ENCODE data around the gene ELFN1.

ELFN1 gene

DNA sequence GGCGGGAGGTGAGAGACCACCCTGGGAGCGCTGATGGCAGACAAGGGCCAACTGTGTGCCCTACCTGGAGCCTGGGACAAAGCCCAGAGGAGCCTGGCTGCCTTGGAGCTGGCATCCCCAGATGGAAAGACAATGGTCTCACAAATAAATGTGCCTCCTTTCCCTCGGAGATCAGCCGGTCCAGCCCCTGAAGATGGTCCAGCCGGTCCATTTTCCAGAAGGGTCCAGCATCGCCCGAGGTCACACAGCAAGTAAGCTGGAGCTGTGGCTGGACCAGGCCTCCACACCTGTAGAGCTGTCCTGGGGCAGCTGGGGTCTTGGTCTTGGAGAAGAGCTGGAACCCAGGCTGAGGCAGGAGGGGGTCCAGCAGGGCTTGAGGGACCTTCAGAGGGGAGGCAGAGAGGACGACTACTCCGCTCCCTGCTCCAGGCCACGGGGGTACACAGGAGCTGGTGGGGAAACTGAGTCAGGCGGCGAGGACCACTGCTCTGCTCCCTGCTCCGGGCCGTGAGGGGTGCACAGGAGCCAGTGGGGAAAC lies 3.6 kb downstream of the ELFN1 start:
- H3K36me3 ChIP-seq (ENCODE audit: control insufficient read depth, insufficient read depth, low read length, severe bottlenecking): no peaks in the 10 kb centered on the region
- peaks cover 25% of the 10 kb centered on the region for H3K27me3 ChIP-seq (replicated peaks; ENCODE audit: control insufficient read depth, insufficient read depth, low read length)
- H3K9me3 ChIP-seq (ENCODE audit: control insufficient read depth, low read length): no peaks in the 10 kb centered on the region
- no peak overlapping the region for H3K9ac ChIP-seq (ENCODE audit: low read length)
- H3K4me1 ChIP-seq (ENCODE audit: control insufficient read depth, insufficient read depth, low read length): no peaks in the 10 kb centered on the region
- DNase-seq (ENCODE audit: low read depth): no peak
- H3K4me3 ChIP-seq (ENCODE audit: low read length): no peak overlapping the region

DNA sequence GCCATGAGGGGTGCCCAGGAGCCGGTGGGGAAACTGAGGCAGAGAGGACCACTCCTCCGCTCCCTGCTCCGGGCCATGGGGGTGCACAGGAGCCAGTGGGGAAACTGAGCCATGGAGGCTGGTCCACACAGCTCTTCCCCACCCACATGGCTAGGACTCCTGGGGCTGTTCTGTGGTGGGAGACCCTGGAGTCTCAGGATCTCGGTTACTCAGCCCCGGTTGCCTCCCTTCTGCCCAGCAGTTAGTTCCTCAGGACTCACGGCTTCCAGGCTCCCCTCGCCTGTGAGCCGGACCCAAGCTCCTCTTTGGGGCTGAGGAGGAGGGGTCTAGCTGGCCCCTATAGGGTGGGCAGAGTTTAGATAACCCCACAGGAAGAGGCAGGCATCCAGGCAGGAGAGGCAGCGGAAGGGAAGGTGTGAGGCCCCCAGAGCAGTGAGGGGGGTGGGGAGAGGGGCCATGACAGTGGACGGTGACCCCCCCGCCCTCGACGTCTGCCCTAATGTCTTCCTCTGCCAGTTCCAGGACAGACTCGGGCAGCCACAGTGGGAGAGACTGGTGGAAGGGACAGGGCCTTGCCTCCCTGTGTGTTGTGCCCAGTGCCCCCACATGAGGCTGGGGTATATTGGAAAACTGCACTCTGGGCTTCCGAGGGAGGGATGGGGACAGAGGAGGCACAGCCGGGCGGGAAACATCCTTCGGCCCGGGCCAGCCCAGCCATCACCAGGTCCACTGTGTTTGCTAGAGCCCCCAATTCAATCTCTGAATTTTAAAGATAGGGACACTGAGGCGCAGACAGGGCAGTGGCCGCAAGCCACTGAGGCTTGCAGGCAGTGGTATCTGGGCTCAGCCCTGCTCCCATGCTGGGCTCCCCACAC lies 4.3 kb downstream of the ELFN1 start:
- Histone ChIP-seq H3K4me3 (ENCODE audit: low read length) (no peak overlapping the region), H3K27me3 (replicated peaks; ENCODE audit: control insufficient read depth, insufficient read depth, low read length) (peaks cover 25% of the 10 kb centered on the region), H3K4me1 (ENCODE audit: control insufficient read depth, insufficient read depth, low read length) (no peaks in the 10 kb centered on the region), H3K9me3 (ENCODE audit: control insufficient read depth, low read length) (no peaks in the 10 kb centered on the region), H3K9ac (ENCODE audit: low read length) (no peak overlapping the region), H3K36me3 (ENCODE audit: control insufficient read depth, insufficient read depth, low read length, severe bottlenecking) (no peaks in the 10 kb centered on the region)
- DNase-seq (ENCODE audit: low read depth): no peak

DNA sequence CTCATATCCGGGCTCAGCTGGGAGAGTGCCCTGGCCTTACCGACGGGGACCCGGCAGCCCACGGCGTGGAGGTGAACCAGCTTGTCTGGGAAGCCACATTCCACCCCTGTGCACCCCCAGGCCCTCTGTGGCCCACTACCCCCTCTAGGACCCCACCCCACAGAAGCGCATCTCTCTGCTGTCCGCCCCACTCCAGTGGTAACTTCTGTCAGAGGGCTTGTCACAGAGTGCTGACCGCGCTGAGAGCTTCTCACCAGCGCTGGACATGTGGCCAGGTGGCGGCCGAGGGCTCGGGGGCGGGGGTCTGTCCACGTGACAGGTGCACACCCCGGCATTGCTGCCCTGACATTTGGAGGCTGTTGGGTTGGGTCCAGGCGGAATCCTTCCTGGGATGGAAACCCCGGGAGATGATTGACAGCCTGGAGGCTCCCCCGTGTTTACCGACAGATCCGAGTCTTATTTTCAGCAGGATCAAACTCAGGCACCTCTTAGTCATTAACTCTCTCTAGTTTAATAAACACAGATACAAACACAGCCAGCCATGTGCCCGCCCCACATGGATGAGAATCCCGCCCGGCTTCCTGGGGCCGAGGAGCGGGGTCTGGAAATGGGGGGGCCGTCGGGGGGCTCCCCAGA lies 5.1 kb downstream of the ELFN1 start:
- DNase-seq (ENCODE audit: low read depth): no peak
- H3K36me3 ChIP-seq (ENCODE audit: control insufficient read depth, insufficient read depth, low read length, severe bottlenecking): no peaks in the 10 kb centered on the region

DNA sequence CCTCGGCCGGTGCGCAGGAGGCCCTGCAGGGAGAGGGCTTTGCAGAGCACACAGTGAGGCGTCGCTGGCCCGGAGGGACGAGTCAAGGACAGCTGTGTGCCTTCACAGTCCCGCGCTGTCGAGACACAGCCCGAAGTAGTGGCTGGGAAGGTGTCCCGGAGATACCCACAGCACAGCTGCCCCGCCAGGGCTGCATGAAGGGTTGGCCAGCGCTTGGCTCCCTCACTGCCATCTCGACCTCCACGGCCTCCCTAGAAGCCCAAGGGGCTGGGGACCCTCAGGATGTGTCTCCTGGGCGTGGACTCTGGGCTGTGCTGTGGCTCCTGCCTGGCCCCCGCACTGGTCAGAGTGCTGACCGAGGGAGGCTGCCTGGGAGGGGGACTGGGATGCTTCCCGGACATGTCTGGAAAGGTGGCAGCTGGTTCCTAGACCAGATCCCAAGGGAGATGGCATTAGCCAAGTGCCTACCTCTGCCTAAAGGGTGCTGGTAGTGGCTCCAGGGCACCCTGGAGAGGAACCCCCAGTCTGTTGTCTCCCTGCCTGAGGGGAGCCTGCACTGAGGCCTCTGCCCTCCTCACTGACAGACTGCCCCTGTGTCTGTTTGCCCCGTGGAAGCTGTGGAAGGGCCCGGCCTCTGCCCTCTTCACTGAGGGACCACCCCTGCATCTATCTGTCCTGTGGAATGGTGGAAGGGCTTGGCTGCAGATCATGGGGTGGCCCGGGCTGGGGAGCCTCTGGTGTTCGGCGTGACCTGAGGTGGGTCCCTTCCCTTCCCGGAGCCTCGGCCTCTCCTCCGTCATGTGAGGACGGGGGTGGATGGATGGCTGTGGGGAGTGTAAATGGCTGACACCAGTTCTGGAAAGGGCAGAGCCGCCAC lies 5.8 kb downstream of the ELFN1 start:
- peaks cover 25% of the 10 kb centered on the region for H3K27me3 ChIP-seq (replicated peaks; ENCODE audit: control insufficient read depth, insufficient read depth, low read length)
- H3K9me3 ChIP-seq (ENCODE audit: control insufficient read depth, low read length): no peaks in the 10 kb centered on the region
- H3K4me3 ChIP-seq (ENCODE audit: low read length): no peak overlapping the region
- no peak for DNase-seq (ENCODE audit: low read depth)
- H3K36me3 ChIP-seq (ENCODE audit: control insufficient read depth, insufficient read depth, low read length, severe bottlenecking): no peaks in the 10 kb centered on the region
- no peak overlapping the region for H3K9ac ChIP-seq (ENCODE audit: low read length)
- no peaks in the 10 kb centered on the region for H3K4me1 ChIP-seq (ENCODE audit: control insufficient read depth, insufficient read depth, low read length)

More for the DNA sequence above, 5.1 kb downstream of the ELFN1 start:
- no peaks in the 10 kb centered on the region for H3K4me1 ChIP-seq (ENCODE audit: control insufficient read depth, insufficient read depth, low read length)
- H3K9me3 ChIP-seq (ENCODE audit: control insufficient read depth, low read length): no peaks in the 10 kb centered on the region
- no peak overlapping the region for H3K4me3 ChIP-seq (ENCODE audit: low read length)
- H3K9ac ChIP-seq (ENCODE audit: low read length): no peak overlapping the region
- H3K27me3 ChIP-seq (replicated peaks; ENCODE audit: control insufficient read depth, insufficient read depth, low read length): peaks cover 25% of the 10 kb centered on the region

DNA sequence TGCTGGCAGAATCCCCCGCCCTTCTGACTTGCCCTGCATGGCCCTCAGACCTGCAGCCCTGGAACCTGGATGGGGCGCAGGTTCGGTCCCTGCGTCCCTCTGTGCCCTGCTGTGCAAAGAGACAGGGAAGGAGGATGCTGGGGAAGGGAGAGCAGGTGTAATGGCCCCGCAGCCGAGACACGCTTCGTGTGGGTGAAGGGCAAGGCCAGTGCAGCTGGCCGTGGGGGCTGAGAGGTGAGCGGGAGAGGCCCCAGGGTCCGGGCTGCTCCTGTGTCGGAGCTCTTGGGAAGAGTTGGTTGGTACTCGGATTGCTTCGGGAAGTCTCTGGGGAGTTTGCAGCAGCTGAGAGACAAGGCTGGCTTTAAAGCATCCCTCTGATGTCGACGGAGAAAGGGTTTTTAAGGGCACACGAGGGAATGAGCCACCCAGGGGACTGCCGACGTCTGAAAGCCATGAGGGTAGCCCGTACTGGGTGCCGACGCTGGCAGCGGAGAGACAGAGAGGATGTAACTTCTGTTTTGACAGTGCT lies 6.5 kb downstream of the ELFN1 start:
- no peak overlapping the region for H3K4me3 ChIP-seq (ENCODE audit: low read length)
- no peaks in the 10 kb centered on the region for H3K4me1 ChIP-seq (ENCODE audit: control insufficient read depth, insufficient read depth, low read length)
- H3K27me3 ChIP-seq (replicated peaks; ENCODE audit: control insufficient read depth, insufficient read depth, low read length): peaks cover 25% of the 10 kb centered on the region
- no peak for DNase-seq (ENCODE audit: low read depth)
- no peaks in the 10 kb centered on the region for H3K9me3 ChIP-seq (ENCODE audit: control insufficient read depth, low read length)
- no peaks in the 10 kb centered on the region for H3K36me3 ChIP-seq (ENCODE audit: control insufficient read depth, insufficient read depth, low read length, severe bottlenecking)
- no peak overlapping the region for H3K9ac ChIP-seq (ENCODE audit: low read length)

DNA sequence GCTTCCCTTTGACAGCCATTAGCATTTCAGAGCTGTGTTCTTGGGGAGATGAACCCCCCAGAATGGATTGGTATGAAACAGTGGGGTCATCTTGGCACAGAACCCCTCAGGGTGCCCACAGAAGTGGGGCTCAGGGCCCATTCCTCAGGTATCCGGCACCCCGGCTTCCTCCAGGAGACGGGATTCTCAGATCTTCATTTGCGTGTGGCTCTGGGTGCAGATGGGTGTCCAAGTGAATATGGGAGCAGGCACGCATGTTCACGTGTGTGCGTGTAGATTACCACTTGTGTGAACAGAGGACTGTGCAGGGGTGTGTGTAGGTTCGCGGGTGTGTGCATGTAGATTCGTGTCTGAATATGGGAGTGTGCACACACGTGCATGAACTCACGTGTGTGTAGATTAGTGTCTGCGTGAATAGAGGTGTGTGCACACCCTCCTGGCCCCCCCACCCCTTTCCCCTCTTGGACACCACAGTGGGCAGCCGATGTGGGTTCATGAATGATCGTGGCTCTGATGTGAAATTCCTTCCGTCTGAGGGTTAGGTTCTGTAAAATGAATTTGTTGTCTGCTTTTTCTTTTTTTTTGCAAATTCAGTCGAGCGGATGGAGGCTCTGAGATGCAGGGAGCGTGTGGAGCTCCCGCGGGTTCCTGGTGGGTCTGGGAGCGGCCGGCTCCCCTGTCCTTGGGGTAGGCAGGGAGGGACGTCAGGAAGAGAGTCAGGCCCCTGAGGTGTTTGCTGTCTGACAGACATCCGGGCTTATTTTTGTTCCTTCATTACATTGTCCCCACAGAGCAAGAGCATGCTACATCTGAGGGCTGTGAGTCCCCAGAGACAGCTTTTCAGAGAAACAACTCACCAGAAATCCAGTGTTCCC lies 7.4 kb downstream of the ELFN1 start:
- no peak for DNase-seq (ENCODE audit: low read depth)
- Histone ChIP-seq H3K4me1 (ENCODE audit: control insufficient read depth, insufficient read depth, low read length) (no peaks in the 10 kb centered on the region), H3K9me3 (ENCODE audit: control insufficient read depth, low read length) (peaks cover 6% of the 10 kb centered on the region), H3K9ac (ENCODE audit: low read length) (no peak overlapping the region), H3K27me3 (replicated peaks; ENCODE audit: control insufficient read depth, insufficient read depth, low read length) (peaks cover 25% of the 10 kb centered on the region), H3K36me3 (ENCODE audit: control insufficient read depth, insufficient read depth, low read length, severe bottlenecking) (no peaks in the 10 kb centered on the region), H3K4me3 (ENCODE audit: low read length) (no peak overlapping the region)

DNA sequence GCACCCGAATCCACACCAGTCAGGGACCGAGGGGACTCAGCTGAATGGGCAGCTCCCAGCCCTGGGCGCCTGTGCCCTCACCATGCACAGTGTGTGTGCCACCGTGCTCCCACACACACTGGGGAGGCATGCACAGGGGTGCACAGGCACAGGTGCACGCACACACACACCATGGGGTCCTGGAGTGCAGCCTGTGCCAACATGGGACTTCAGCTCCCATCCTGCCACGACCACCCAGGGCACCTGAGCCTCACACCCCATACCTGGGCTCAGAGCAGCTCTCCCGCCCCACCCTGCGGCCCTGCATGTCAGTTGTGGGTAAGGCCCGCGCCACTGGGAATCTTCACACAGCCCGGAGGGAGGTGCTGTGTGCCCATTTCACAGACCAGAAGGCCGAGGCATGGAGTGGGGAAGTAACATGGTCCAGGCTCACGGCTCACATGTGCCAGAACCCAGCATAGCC lies 8.0 kb downstream of the ELFN1 start:
- DNase-seq (ENCODE audit: low read depth): no peak
- Histone ChIP-seq H3K9me3 (ENCODE audit: control insufficient read depth, low read length) (peaks cover 13% of the 10 kb centered on the region), H3K36me3 (ENCODE audit: control insufficient read depth, insufficient read depth, low read length, severe bottlenecking) (no peaks in the 10 kb centered on the region), H3K9ac (ENCODE audit: low read length) (no peak overlapping the region), H3K4me3 (ENCODE audit: low read length) (no peak overlapping the region), H3K4me1 (ENCODE audit: control insufficient read depth, insufficient read depth, low read length) (no peaks in the 10 kb centered on the region), H3K27me3 (replicated peaks; ENCODE audit: control insufficient read depth, insufficient read depth, low read length) (peaks cover 25% of the 10 kb centered on the region)

DNA sequence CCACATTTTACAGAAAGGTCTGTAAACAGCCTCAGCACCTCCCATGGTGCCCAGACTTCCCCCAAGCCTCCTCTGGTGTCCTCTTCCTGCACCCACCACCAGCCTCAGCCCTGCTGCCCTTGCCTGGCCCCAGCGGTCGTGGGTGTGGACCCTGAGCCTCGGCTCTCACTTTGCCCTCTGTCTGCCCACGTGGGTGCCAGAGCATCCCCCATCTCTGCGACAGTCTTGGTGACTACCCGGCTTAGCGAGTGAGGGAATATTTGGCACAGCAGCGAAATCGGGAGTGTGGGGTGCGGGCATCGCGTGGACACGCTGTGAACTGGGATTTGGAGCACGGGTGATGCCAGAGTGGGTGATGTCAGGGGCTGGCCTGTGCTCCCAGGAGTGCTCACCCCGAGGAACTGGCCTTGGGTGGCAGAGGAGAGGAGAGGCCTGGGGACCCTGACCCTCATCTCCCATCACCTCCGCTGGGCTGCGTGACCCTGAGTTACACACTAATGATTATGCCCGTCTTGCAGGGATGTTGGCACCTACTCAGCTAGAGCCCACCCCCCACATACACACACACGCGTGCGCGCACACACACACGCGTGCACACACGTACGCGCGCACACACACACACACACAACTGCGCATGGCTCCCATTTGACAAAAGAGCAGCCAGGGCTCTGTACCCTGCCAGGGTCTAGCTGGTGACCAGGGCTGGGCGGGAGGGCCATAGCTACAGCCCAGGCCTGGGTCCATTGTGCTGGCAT lies 8.7 kb downstream of the ELFN1 start:
- H3K9ac ChIP-seq (ENCODE audit: low read length): no peak overlapping the region
- no peaks in the 10 kb centered on the region for H3K36me3 ChIP-seq (ENCODE audit: control insufficient read depth, insufficient read depth, low read length, severe bottlenecking)
- H3K9me3 ChIP-seq (ENCODE audit: control insufficient read depth, low read length): peaks cover 19% of the 10 kb centered on the region
- H3K4me1 ChIP-seq (ENCODE audit: control insufficient read depth, insufficient read depth, low read length): no peaks in the 10 kb centered on the region
- no peak for DNase-seq (ENCODE audit: low read depth)
- no peak overlapping the region for H3K4me3 ChIP-seq (ENCODE audit: low read length)
- H3K27me3 ChIP-seq (replicated peaks; ENCODE audit: control insufficient read depth, insufficient read depth, low read length): peaks cover 23% of the 10 kb centered on the region

DNA sequence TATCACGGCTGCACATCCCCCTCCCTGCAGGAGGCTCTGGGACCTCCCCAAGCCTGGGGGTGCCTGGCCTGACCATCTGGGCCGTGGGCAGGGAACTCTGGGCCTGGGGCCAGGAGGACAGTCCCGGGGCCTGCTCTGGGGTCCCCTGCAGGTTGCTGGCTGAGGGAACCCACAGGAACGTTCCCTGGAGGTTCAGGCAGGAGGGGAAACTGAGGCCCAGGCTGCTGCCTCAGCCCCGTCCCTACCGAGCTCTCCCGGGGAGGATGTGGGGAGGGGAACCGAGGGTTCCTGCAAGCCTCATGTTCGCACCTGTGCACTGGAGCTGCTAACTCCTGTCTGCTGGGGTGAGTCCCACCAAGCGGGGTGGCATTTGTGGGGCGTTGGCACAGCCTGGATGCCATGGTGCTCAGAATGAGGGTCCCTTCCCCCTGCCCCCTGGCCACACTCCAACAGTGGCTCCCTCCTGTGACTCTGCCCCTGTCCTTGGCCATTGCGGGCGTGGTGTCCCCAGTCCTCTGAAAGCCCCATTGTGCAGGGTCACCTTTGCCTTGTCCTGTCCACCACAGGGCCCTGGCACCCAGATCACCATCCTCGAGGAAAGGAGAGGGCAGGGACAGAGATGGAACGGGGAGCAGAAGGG lies 9.4 kb downstream of the ELFN1 start:
- H3K36me3 ChIP-seq (ENCODE audit: control insufficient read depth, insufficient read depth, low read length, severe bottlenecking): no peaks in the 10 kb centered on the region
- no peak overlapping the region for H3K4me3 ChIP-seq (ENCODE audit: low read length)
- peaks cover 16% of the 10 kb centered on the region for H3K27me3 ChIP-seq (replicated peaks; ENCODE audit: control insufficient read depth, insufficient read depth, low read length)
- DNase-seq (ENCODE audit: low read depth): no peak
- H3K9ac ChIP-seq (ENCODE audit: low read length): no peak overlapping the region
- no peaks in the 10 kb centered on the region for H3K4me1 ChIP-seq (ENCODE audit: control insufficient read depth, insufficient read depth, low read length)
- H3K9me3 ChIP-seq (ENCODE audit: control insufficient read depth, low read length): peaks cover 26% of the 10 kb centered on the region
